HG03280 (cell line): ENCODE data around the gene FAS.
"Not testable (repeated sequence)": the region's sequence is repeated elsewhere in the genome, so short reads cannot be mapped to it uniquely, and the experiment has no call there.

ENCODE experiments used
- ATAC-seq: cut with Tn5 transposase; IDR thresholded peaks from one replicate; pipeline ENCODE4 v1.9.1; 2021; ENCODE audit warnings: mild to moderate bottlenecking, moderate library complexity; ENCODE audit not compliant: unreplicated experiment

The FAS gene

DNA sequence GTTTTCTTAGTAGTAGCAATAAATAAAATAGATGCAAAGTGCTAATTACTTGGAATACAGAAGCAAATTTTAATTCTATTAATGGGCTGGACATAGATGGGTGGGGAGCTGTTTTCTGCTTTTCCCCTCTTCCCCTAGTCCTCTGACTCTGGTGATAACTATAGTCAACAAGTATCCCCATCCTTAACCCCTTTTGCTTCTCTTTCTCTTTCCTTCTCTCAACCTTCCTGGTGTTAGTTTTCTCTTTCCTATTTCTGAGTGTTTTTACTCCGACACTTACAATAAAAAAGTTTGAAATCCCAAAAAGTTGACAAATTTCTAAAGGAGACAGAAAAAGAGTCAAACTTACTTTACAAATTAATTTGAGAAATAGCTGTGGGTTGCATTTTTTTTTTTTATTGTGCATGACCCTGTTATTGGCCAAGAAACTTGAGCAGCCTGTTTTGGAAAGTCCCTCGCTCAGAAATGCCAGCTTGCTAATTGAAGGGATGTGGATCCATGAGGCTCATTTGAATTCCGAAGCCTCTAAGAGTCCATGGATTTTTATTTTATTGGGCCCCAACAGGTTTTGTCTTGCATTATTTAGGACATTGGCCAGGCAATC lies 2.4 kb downstream of the FAS start:
- no peak for ATAC-seq

GRCh38 chr10:88994019-88994418 lies 3.4 kb downstream of the FAS start:
- no peak for ATAC-seq

- no peak for ATAC-seq
Measured at GRCh38 chr10:88995156-88995876, 4.7 kb downstream of the FAS start.

DNA sequence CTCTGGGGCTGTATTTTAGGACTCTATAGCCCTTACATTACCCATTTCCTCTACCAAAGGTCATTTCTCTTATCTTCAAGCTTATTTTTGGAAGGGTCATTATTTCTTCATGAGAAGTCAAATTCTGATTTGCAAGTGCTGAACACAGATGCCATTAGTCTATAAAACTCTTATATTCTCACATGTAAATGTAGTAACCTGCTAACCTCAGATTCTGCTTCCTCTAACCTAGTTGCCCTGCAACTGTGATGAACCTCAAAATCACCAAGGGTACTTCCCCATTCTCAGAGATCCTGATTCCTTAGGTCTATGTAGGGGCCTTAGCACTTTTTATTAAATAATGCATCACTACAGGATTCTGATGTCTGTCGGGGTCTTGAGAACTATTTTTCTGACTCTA lies 6.3 kb downstream of the FAS start:
- ATAC-seq: peak; percentile 40

- ATAC-seq: no peak
Measured at GRCh38 chr10:88999625-89000024, 9.0 kb downstream of the FAS start.

GRCh38 chr10:89001024-89001728 lies 10.6 kb downstream of the FAS start:
- peak; percentile 40 for ATAC-seq

GRCh38 chr10:89001729-89002072 lies 11.1 kb downstream of the FAS start:
- no peak for ATAC-seq

- ATAC-seq: peak; percentile 35
Measured at GRCh38 chr10:89002226-89002978, 11.8 kb downstream of the FAS start.

GRCh38 chr10:89003344-89003743 lies 12.7 kb downstream of the FAS start:
- no peak for ATAC-seq

- no peak for ATAC-seq
Measured at GRCh38 chr10:89007129-89007893, 16.7 kb downstream of the FAS start.

DNA sequence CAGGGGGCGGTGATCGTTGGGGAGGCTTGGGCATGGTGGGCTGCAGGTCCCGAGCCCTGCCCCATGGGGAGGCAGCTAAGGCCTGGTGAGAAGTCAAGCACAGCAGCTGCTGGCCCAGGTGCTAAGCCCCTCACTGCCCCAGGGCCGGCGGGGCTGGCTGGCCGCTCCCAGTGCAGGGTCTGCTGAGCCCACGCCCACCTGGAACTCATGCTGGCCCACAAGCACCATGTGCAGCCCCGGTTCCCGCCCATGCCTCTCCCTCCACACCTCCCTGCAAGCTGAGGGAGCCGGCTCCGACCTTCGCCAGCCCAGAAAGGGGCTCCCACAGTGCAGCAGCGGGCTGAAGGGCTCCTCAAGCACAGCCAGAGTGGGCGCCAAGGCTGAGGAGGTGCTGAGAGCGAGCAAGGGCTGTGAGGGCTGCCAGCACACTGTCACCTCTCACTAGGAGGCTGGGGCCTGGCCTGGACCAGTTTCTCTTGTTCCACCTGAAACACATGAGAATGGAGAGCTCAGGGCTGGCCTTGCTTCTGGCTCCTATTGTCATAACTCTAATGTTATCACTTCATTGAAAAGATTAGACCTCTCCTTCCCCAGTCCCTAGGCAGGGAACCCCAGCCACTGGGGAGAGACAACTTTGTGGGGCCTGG lies 28.2 kb downstream of the FAS start:
- not testable (repeated sequence) for ATAC-seq

- no peak for ATAC-seq
Measured at GRCh38 chr10:89019569-89020327, 29.1 kb downstream of the FAS start.

GRCh38 chr10:89021526-89021925 lies 30.9 kb downstream of the FAS start:
- not testable (repeated sequence) for ATAC-seq

- no peak for ATAC-seq
Measured at GRCh38 chr10:89022734-89023133, 32.1 kb downstream of the FAS start.

- no peak for ATAC-seq
Measured at GRCh38 chr10:89025453-89025852, 34.9 kb downstream of the FAS start.

DNA sequence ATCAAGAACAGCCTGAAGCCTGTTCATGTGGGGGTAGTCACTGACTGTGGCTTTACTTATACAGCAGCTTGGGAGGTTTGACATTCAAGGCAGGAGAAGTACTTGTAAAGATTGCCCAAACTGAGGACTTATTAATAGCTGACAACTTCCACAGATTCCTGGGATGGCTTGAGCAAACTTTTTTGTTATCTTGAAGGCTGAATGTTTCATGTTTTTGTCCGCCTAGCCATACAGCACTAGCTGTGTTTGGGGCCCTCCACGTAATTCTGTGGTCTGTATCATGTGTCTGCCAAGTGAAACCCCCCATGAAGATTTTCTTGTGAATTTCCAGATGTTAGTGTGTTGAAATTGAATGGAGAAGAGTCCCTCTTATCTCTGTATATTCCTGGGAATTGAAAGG lies 38.6 kb downstream of the FAS start:
- no peak for ATAC-seq

GRCh38 chr10:89029785-89030437 lies 39.3 kb downstream of the FAS start:
- no peak for ATAC-seq

DNA sequence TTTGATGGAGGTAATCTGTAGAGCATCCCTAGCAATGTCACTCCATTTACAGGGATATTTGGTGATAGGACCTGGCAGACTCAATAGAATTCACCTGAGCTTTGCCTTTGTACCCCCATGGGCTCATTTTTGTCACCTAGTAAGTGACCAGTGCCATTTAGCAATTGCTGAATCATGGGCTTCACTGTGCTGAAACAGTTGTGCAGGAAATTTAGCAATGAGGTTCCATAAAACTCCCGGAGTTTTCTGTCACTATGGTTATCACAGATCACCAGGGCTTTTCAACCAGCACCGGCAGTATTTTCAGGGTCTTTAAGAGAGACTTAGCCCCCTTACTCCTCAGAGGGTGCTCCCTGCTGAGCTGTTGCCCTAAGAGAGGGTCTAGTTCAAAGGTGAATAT lies 40.2 kb downstream of the FAS start:
- ATAC-seq: no peak
